GM21381 (cell line): Measurements from ENCODE around the gene AP2A2.

ENCODE experiments used
- ATAC-seq: cut with Tn5 transposase; IDR thresholded peaks from one replicate; pipeline ENCODE4 v1.9.1; 2021; ENCODE audit warnings: mild to moderate bottlenecking, moderate library complexity; ENCODE audit not compliant: unreplicated experiment

AP2A2 gene

GRCh38 chr11:923691-924405 lies 1.8 kb upstream of the AP2A2 start:
- no peak for ATAC-seq

- no peak for ATAC-seq
These were observed 1.1 kb upstream of the AP2A2 start for GRCh38 chr11:924406-925157.

- ATAC-seq = no peak
These were observed 543 bp upstream of the AP2A2 start for GRCh38 chr11:925158-925495.

- no peak for ATAC-seq
These were observed 759 bp downstream of the AP2A2 start for GRCh38 chr11:926341-926916.

DNA sequence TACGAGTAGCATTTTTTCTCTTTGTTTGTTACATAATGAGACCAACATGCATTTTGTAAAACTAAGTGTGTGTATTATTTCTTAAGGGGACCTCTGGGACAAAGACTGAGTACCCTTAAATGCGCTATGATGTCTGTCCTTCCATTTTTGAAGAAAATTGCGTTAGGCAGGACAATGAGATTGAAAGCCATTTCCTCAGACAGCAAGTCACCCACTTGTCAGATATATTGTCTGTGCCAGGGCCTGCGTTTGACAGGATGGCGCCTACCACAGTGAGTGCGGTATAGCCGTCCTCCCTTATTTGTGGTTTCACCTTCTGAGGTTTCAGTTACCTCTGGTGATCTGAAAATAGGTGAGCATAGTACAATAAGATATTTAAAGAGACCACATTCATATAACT lies 2.2 kb downstream of the AP2A2 start:
- no peak for ATAC-seq

DNA sequence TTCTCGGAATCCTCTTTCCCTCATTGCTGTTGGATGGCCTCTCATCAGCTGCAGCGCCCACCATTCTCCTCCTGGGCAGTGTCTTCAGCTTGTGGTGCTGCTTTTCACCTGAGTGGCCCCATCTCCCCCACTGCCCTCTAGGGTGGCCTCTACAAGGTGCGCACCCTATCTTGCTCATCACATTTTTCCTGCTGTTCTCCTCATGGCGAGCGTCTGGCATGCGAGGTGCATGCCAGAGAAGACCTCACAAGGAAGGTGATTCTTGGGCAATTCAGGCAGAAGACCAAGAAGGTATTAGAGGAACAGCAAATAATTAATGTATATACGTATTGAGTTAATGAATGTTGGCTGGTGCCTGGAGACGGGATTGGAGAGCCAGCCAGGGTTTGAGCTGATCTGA lies 3.1 kb downstream of the AP2A2 start:
- no peak for ATAC-seq

DNA sequence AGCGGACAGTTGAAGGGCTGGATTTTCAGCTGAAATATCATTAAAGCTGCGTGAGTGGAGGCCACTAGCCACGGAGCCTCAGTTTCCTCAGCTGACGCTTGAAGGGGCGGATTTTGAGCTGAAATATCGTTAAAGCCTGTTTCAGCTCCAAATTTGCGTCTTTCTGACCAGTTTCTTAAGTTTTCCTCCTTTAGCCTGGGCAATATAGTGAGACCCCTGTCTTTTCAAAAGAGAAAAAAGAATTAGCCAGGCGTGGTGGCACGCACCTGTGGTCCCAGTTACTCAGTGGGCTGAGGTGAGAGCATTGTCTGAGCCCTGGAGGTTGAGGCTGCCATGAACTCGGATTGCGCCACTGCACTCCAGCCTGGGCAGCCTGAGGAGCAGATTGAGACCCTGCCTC lies 3.7 kb downstream of the AP2A2 start:
- ATAC-seq = no peak

- ATAC-seq = no peak
These were observed 5.7 kb downstream of the AP2A2 start for GRCh38 chr11:931385-931784.

GRCh38 chr11:932435-932834 lies 6.8 kb downstream of the AP2A2 start:
- ATAC-seq = no peak

DNA sequence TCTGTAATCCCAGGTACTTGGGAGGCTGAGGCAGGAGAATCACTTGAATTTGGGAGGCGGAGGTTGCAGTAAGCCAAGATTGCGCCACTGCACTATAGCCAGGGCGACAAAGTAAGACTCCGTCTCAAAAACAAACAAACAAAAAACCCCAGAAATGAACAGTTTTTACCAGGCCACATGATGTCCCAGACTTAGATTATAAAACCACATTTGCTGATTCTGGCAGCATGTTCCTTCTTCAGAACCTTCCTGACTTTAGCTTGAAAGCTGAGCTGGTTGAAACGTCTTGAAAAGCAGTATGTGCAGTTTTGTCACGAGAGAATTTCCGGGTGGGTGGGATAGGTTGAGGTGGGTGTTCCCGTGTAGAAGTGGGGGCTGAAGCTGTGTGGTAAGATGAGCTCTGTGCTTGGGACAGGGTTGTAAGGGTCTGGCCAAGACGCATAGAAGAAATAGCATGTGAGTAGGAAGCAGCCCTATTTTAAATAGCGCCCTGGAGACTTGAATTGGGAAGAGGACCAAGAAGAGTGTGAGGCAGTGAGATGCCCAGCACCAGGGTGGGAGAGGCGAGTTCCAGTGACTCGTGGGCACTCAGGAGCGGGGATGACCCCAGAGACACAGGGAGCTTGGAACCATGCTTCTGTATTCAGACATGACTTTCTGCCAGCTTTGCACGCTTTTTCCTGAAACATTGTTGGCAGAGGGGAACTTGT lies 7.6 kb downstream of the AP2A2 start:
- no peak for ATAC-seq

- ATAC-seq = no peak
These were observed 8.3 kb downstream of the AP2A2 start for GRCh38 chr11:933936-934335.

DNA sequence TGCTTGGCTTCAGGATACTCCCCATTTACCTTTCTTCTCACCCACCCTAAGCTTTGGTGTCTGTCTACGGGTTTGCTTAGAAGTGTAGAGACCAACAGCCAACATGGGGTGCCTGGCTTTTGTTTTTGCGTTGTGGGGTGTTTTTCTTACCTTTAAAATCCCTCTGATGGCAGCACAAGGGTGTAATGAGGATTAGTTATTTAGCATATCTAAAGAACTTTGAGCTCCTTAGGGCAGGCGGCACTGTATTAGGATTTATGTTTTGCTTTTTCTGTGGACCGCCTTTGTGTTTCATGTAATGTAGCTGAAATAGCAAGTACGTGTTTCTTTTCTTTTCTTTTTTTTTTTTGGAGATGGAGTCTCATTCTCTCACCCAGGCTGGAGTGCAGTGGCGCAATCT lies 8.9 kb downstream of the AP2A2 start:
- no peak for ATAC-seq

DNA sequence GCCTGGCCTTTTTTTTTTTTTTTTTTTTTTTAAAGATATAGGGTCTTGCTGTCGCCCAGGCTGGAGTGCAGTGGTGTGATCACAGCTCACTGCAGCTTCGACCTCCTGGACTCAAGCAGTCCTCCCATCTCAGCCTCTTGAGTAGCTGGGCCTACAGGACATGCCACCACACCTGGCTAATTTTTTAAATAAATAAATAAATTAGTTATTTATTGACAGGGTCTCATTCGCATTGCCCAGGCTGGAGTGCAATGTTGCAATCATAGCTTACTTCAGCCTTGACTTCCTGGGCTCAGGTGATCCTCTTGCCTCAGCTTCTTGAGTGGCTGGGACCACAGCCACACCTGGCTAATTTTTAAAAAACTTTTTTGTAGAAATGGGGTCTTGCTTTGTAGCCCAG lies 10.5 kb downstream of the AP2A2 start:
- no peak for ATAC-seq

- ATAC-seq = no peak
These were observed 12.2 kb downstream of the AP2A2 start for GRCh38 chr11:937841-938261.

DNA sequence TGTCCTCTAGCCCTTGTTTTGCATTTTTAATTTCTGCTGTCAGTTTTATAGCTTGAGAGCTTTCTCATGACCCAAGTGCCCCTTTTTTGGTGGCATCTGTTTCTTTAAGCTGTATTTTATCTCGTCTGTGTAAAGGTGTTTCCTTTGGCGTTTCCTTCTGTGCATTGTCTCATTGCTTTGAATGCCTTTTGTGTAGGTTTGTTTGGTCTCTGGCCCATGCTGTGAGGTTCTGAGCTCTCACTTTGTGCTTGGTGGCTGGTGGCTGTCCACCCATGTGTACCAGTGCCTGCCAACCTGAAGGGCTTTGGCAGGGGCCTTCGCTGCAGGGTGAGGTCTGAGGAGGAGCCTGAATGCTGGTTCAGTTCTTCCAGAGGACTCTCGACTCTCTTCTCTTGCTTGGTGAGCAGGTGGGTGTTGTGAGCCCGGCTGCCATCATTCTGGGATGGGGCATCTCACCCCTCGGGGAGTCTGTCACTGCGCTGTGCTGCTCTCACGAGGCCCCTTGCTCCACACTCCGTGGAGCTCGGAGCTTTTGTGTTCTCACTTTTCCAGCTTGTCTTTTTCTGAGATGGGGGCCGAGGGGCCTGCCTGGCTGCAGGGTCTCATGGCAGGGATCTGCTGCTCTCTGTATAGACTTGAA lies 14.9 kb downstream of the AP2A2 start:
- no peak for ATAC-seq

DNA sequence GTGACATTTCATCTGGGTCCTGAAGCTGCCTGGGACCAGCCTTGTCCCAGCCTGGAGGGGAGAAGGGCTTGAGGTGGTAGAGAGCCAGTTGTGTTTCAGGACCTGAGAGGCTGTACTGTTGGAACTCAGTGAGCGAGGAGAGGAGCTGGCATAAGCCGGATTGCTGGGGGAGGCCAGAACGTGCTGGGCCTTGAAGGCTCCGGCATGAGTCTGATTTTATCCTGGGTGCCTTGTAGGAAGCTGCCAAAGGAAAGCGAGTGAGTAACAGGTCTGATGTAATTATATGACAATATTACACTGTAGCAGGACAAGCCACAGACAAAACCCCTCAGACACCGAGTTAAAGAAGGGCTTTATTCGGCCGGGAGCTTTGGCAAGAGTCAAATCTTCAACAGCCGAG lies 17.2 kb downstream of the AP2A2 start:
- ATAC-seq = no peak

DNA sequence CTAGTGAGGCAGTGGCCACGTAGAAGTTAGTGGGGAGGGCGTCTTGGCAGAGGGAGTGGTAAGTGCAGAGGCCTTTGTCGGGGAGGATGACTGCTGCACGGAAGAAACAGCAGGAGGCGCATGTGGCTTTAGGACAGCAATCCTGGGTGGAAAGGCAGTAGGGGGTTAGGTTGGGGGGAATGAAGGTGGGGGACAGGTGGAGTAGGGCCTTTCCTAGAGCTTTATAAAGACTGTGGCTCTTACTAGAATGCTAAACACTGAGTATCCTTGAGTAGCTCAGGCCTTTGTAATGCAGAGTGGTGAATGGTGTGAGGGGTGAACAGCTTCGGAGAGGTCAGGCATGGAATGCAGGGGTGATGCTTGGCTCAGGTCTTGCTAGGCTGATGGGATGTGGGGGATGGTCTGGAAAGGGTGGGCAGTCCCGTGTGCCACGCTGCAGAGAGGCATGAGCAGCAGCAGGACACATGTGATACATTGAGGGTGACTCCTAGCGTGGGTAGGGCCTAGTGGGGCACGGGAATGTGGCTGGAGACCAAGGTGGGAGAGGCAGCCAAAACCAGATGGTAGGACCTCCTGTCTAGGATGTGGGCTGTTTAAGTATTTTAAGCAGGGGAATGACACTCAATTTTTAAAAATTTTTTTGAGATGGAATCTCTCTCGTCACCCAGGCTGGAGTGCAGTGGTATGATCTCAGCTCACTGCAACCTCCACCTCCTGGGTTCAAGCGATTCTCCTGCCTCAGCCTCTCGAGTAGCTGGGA lies 19.2 kb downstream of the AP2A2 start:
- no peak for ATAC-seq

GRCh38 chr11:945986-946385 lies 20.3 kb downstream of the AP2A2 start:
- no peak for ATAC-seq

DNA sequence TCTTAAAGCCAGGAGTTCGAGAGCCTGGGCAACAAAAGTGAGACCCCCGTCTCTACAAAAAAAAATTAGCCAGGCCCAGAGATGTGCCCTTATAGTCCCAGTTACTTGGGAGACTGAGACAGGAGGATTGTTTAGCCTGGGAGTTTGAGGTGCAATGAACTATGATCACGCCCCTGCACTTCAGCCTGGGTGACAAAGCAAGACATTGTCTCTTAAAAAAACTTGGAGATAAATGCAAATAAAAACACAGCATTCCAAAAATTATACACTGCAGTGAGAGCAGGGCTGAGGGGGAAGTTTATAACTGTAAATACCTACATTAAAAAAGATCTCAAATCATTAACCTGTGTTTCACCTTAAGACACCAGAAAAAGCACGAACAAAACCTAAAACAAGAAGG lies 22.1 kb downstream of the AP2A2 start:
- ATAC-seq = no peak

GRCh38 chr11:951507-951906 lies 25.8 kb downstream of the AP2A2 start:
- no peak for ATAC-seq
